ENCODE data around the gene SLC26A11.
A peak's percentile ranks its signal among the peaks of the same experiment; 100 is the strongest.
"Not testable (repeated sequence)": the region's sequence is repeated elsewhere in the genome, so short reads cannot be mapped to it uniquely, and the experiment has no call there.

SLC26A11 gene

DNA sequence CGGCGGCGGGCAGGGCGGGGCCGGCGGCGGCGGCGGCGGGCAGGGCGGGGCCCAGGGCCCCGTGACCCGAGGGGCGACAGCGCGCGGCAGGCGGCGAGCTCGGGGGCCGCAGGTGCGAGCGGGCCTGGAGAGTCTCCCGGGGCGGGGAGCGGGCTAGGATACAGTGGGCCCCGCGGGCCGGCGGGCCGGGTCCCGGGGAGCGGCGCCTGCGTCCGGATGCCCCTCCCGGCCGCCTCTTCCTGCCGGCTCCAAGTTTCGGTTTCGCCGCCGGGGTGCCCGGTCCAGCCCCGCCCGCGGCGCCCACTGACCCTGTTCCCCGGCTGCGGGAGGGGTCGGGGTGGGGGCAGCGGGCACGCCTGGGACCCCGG, 40.5 kb downstream of the SLC26A11 start, which contains the start of gene RNF213:
Gene RNF213 (plus strand): TSS at position 62 of the 368 bp plus-strand sequence. CDS start 2,830 bp downstream, outside the sequence.
- DNase-seq (ENCODE audit: low read depth, low spot score) = no peak

GRCh38 chr17:80261159-80261894, 41.1 kb downstream of the SLC26A11 start:
- DNase-seq (ENCODE audit: low read depth, low spot score) = peak; percentile 95

DNA sequence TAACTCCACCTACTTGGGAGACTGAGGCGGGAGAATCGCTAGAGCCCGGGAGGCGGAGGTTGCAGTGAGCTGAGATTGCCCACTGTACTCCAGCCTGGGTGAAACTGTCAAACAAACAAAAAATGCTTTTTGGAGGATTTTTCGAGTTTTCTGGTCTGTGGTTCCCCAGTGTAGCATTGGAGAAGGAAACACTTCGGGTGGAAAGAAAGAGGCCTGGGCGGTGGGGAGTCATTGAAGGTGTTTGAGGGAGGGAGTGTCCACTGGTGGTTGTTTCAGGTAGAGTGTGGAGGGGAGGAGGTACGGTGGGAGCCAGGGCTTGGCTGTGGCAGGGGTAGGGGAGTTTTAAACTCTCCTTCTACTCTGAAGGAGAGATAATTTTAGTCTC, 41.7 kb downstream of the SLC26A11 start:
- DNase-seq (ENCODE audit: low read depth, low spot score) = no peak

- DNase-seq (ENCODE audit: low read depth, low spot score) = peak; percentile 80
Measured at GRCh38 chr17:80262291-80262690, 42.1 kb downstream of the SLC26A11 start.

DNA sequence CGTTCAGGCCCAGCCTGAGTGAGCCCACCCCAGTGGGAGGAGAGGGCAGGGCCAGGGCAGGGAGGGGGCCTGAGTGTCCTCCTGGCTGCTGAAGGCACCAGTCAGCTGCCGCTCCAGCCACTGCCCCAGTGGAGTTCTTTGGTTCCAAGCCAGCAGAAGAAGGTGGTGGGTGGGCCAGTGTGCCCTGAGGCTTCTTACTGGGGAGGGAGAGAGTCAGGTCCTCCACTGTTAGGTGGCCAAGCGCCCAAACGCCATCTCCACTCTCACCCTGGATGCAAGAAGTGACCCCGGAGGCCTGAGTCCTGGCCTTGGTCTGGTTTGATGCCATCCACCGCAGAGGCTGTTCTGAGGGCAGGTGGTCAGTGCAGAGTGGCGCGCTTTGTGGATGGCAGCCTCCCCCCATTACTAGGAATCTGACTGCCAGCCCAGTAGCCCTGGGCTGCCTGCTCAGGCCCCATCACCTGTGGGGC, 42.6 kb downstream of the SLC26A11 start:
- peak; percentile 20 for DNase-seq (ENCODE audit: low read depth, low spot score)

GRCh38 chr17:80263253-80264204, 43.3 kb downstream of the SLC26A11 start:
- peak; percentile 18 for DNase-seq (ENCODE audit: low read depth, low spot score)

GRCh38 chr17:80264205-80265075, 44.2 kb downstream of the SLC26A11 start:
- no peak for DNase-seq (ENCODE audit: low read depth, low spot score)

DNA sequence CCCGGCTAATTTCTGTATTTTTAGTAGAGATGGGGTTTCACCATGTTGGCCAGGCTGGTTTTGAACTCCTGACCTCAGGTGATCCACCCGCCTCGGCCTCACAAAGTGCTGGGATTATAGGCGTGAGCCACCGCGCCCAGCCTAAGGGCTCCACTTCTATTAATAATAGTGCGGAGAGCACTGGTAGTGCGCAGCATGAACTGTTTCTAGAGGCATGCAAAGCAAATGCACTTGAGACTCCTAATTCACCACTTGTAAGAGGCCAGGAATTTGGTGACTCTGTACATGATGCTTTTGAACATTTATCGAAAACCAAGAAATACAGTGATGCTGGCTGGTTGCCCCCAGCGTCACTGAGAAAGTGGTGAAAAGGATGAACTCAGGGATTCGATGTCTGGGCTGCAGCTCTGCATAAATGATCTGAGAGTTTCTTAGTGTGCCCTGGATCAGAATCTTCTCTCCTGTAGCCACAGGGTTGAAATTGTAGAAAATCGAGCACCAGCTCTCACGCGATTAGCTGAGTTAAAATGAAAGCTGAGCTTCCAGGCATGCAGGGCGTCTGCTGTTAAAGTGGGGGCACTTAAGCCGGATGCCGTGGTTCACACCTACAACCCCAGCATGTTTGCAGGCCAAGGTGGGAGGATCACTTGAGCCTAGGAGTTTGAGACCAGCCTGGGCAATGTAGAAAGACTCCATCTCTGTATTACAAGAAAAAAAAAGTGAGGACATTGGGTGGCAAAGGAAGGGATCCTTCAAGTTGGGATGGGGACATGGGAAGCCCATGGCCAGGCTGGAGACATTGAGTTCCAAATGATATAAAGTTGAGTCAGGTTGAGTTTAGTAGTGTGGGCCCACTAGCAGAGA, 45.2 kb downstream of the SLC26A11 start:
- no peak for DNase-seq (ENCODE audit: low read depth, low spot score)

DNA sequence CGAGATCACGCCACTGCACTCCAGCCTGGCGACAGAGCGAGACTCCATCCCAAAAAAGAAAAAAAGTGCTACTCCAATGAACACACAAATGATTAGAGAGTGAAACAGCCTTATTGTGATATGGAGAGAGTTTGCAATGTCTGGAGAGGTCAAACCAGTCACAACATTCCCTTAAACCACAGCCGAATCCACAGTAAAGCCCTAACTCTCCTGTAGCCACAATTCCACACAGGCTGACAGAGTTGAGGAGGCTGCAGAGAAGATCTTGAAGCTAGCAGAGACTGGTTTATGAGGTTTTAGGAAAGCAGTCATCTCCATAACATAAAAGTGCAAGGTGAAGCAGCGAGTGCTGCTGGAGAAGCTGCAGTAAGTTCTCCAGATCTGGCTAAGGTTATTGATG, 47.2 kb downstream of the SLC26A11 start:
- DNase-seq (ENCODE audit: low read depth, low spot score) = no peak

GRCh38 chr17:80268427-80268826, 48.2 kb downstream of the SLC26A11 start:
- DNase-seq (ENCODE audit: low read depth, low spot score) = no peak

DNA sequence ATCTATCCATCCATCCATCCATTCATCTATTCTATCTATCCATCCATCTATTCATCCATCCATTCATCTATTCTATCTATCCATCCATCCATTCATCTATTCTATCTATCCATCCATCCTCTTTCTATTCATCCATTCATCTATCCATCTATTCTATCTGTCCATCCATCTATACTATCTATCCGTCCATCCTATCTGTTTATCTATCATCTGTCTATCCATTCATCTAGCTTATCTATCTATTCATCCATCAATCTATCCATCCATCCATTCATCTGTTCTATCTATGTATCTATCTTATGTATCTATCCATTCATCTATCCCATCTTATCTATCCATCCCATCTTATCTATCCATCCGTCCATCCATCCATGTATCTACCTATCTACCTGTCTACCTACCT, 49.2 kb downstream of the SLC26A11 start:
- DNase-seq (ENCODE audit: low read depth, low spot score) = no peak

- peak; percentile 65 for DNase-seq (ENCODE audit: low read depth, low spot score)
Measured at GRCh38 chr17:80270104-80270503, 49.9 kb downstream of the SLC26A11 start.

- peak; percentile 84 for DNase-seq (ENCODE audit: low read depth, low spot score)
Measured at GRCh38 chr17:80270836-80271235, 50.6 kb downstream of the SLC26A11 start.

GRCh38 chr17:80272366-80272765, 52.1 kb downstream of the SLC26A11 start:
- no peak for DNase-seq (ENCODE audit: low read depth, low spot score)

DNA sequence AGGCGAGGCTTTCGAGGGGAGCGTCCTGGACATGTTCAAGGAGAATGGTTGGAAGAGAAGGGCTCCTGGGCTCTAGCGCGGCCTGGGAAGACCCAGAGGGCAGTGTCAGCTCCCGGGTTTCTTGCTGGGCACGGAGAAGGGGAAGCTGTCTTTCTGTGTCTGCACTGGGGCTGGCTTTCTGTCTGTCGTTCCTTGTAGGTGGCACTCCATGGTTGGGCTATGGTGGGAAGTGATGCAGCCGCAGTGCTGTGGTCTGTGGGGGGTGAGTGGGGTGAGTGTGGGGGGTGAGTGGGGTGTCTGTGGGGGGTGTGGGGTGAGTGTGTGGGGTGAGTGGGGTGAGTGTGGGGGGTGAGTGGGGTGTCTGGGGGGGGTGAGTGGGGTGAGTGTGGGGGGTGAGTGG, 54.1 kb downstream of the SLC26A11 start:
- DNase-seq (ENCODE audit: low read depth, low spot score) = no peak

DNA sequence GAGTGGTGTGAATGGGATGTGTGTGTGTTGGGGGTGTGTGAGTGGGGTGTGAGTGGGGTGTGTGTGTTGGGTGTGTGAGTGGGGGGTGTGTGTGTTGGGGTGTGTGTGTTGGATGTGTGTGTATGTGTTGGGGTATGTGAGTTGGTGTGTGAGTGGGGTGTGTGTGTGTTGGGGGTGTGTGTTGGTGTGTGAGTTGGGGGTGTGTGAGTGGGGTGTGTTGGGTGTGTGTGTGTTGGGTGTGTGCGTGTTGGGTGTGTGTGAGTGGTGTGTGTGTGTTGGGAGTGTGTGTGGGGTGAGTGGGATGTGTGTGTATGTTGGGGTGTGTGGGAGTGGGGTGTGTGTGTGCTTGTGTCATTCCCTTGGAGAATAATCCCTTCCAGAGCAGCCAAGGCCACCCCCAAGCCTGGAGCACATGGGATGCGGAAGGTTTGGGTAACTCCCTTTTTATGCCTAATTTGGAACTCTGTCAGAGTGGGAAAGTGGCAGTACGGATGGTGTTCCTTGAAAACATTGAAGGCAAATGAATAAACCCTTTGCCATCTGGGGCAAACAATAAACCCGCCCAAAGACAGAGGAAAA, 54.7 kb downstream of the SLC26A11 start:
- no peak for DNase-seq (ENCODE audit: low read depth, low spot score)

- not testable (repeated sequence) for DNase-seq (ENCODE audit: low read depth, low spot score)
Measured at GRCh38 chr17:80275857-80276256, 55.6 kb downstream of the SLC26A11 start.

- DNase-seq (ENCODE audit: low read depth, low spot score) = no peak
Measured at GRCh38 chr17:80277751-80278671, 57.8 kb downstream of the SLC26A11 start.

- DNase-seq (ENCODE audit: low read depth, low spot score) = no peak
Measured at GRCh38 chr17:80279895-80280294, 59.7 kb downstream of the SLC26A11 start.

Data from ELF-1 (cell line).